ENCODE data around the gene AKAP13. TPM values are rescaled to one million over a fixed set of nuclear protein-coding genes. Genes with fewer than 3 reads are reported as not detected.

Gene AKAP13
- total RNA-seq, 1 experiment from 2014 or later = 47.3 TPM

- Histone ChIP-seq H4K5ac (ENCODE audit: insufficient read length, low read depth, low read length) (no peak overlapping the region), H2BK20ac (ENCODE audit: low read depth, low read length, poor library complexity, severe bottlenecking) (no peak overlapping the region), H3K9me3 (ENCODE audit: control insufficient read depth, low read depth, low read length) (no peaks in the 10 kb centered on the region), H3K27me3 (ENCODE audit: insufficient read depth, low read length) (no peaks in the 10 kb centered on the region), H3K4ac (ENCODE audit: low read depth, low read length) (no peak overlapping the region), H4K20me1 (ENCODE audit: control insufficient read depth, insufficient read depth, insufficient read length) (no peaks in the 10 kb centered on the region), H4K91ac (ENCODE audit: insufficient read length, low read depth, low read length) (no peak overlapping the region), H2BK15ac (ENCODE audit: low read depth, low read length) (no peak overlapping the region), H3K4me1 (ENCODE audit: insufficient read depth, low read length) (peaks cover 14% of the 10 kb centered on the region), H3K23ac (ENCODE audit: insufficient read length, low read depth, low read length) (no peak overlapping the region), H3K27ac (ENCODE audit: insufficient read length, low read depth, low read length) (no peak overlapping the region), H2BK120ac (ENCODE audit: low read depth, low read length, poor library complexity, severe bottlenecking) (no peak overlapping the region), H3T11ph (ENCODE audit: low read length) (no peak overlapping the region), H2AK5ac (ENCODE audit: insufficient read length, low read length) (no peak overlapping the region), H3K56ac (ENCODE audit: insufficient read length, low read depth, low read length) (no peak overlapping the region), H3K23me2 (ENCODE audit: insufficient read length, low read depth, low read length, poor library complexity, severe bottlenecking) (no peaks in the 10 kb centered on the region), H4K8ac (replicated peaks; ENCODE audit: insufficient read length, low read depth, low read length) (no peak overlapping the region), H2AFZ (ENCODE audit: low read length) (no peak overlapping the region), H3K79me1 (ENCODE audit: insufficient read depth, low read depth, low read length, poor library complexity, severe bottlenecking) (no peaks in the 10 kb centered on the region), H2BK5ac (ENCODE audit: insufficient read length, low read length) (no peak overlapping the region), H3K18ac (ENCODE audit: insufficient read length, low read depth, low read length) (no peak overlapping the region), H3K14ac (ENCODE audit: insufficient read depth, low read length) (no peak overlapping the region), H2BK12ac (ENCODE audit: insufficient read length, low read depth, low read length) (no peak overlapping the region), H3K9ac (ENCODE audit: extremely low read depth, insufficient read length, low read length) (no peak overlapping the region), H3K4me2 (ENCODE audit: insufficient read depth, insufficient read length, low read length) (no peak overlapping the region), H3K79me2 (ENCODE audit: insufficient read depth, low read length) (0 out of 2 replicates have a peak, but pooled peaks cover 2% of the 10 kb centered on the region)
- peaks cover 12 to 14% of the 10 kb centered on the region in 2 experiments; a peak in 3 of 4 replicates for H3K4me1 Mint-ChIP-seq
- no peak for TF ChIP-seq CTCF (conservative IDR thresholded peaks at IDR 0.05)
- no peak overlapping the region for H3K4me3 Mint-ChIP-seq
- no peaks in the 10 kb centered on the region for H3K27me3 Mint-ChIP-seq (ENCODE audit: low read depth)
- no peak overlapping the region for H3K27ac Mint-ChIP-seq
- H3K9me3 Mint-ChIP-seq = no peaks in the 10 kb centered on the region
- no peak for DNase-seq
- WGBS (ENCODE audit: extremely low coverage, insufficient read length, low lambda C conversion rate) = no CpG with 5 or more reads among the region's 1 CpG
- H3K36me3 Mint-ChIP-seq (ENCODE audit: insufficient read depth in 1 of 3, low read depth in 3 of 3) = no peaks in the 10 kb centered on the region
These were observed 237.8 kb downstream of the AKAP13 start for GRCh38 chr15:85618228-85618505.
